Caco-2 (cell line): ENCODE data around the gene SLC31A2. TPM values are rescaled to one million over a fixed set of nuclear protein-coding genes. Genes with fewer than 3 reads are reported as not detected.

Experiments used
- BruUV-seq: library from RNA; stranded (reverse); fragments of 400-500 nt; replicated peaks from 2 replicates; lab custom pipeline; 2021; lab: Mats Ljungman, UMichigan
- CTCF ChIA-PET: fragments of 300-600 bp; sonication (Branson Sonifier 250); formaldehyde crosslinking; loops from one replicate; lab custom pipeline; 2022; ENCODE audit warnings: antibody characterized with exemption; lab: Charles Lee
- POLR2A ChIA-PET: fragments of 300-600 bp; sonication (Branson Sonifier 250); formaldehyde crosslinking; loops from one replicate; lab custom pipeline; 2022; ENCODE audit warnings: antibody characterized with exemption; lab: Charles Lee
- DNase-seq, 2 experiments: peaks; one replicate each; pipeline versions ENCODE4 v3.0.0 to v3.0.0-alpha.2; 2020 to 2022
- H3K27me3 ChIP-seq: replicated peaks from 2 replicates; pipeline ENCODE4 v1.6.0; 2011; ENCODE audit warnings: low read length; ENCODE audit not compliant: control insufficient read depth, insufficient read depth
- H3K36me3 ChIP-seq: 2 replicates; pipeline ENCODE4 v1.5.1; 2011; ENCODE audit warnings: low read length; ENCODE audit not compliant: control insufficient read depth, insufficient read depth
- H3K4me1 ChIP-seq: fragments of 250-450 bp; sonication (Bioruptor Pico); 2 replicates; pipeline ENCODE4 v1.5.1; 2020; ENCODE audit warnings: mild to moderate bottlenecking
- H3K4me3 ChIP-seq: 2 replicates; pipeline ENCODE4 v1.5.1; 2011; ENCODE audit warnings: low read depth, mild to moderate bottlenecking, control low read depth, low read length
- H3K9me3 ChIP-seq: fragments of 250-450 bp; sonication (Bioruptor Pico); 2 replicates; pipeline ENCODE4 v1.5.1; 2020; ENCODE audit warnings: mild to moderate bottlenecking, moderate library complexity
- H3K27ac Mint-ChIP-seq: one replicate; pipeline ENCODE4 v1.8.0; 2022; ENCODE audit warnings: mixed read lengths; ENCODE audit not compliant: unreplicated experiment
- H3K27me3 Mint-ChIP-seq: one replicate; pipeline ENCODE4 v1.8.0; 2022; ENCODE audit warnings: mixed read lengths; ENCODE audit not compliant: insufficient read depth, unreplicated experiment
- H3K36me3 Mint-ChIP-seq: one replicate; pipeline ENCODE4 v1.8.0; 2022; ENCODE audit warnings: mild to moderate bottlenecking, mixed read lengths; ENCODE audit not compliant: insufficient read depth, unreplicated experiment
- H3K4me1 Mint-ChIP-seq: one replicate; pipeline ENCODE4 v1.8.0; 2022; ENCODE audit warnings: low read depth, mixed read lengths; ENCODE audit not compliant: unreplicated experiment
- H3K4me3 Mint-ChIP-seq: one replicate; pipeline ENCODE4 v1.8.0; 2022; ENCODE audit warnings: mild to moderate bottlenecking, moderate library complexity, mixed read lengths; ENCODE audit not compliant: unreplicated experiment
- H3K9me3 Mint-ChIP-seq: one replicate; pipeline ENCODE4 v1.8.0; 2022; ENCODE audit warnings: mixed read lengths; ENCODE audit not compliant: unreplicated experiment
- intact Hi-C: fragments of 100-400 bp; cut with micrococcal nuclease; formaldehyde crosslinking; loops from one replicate; pipeline ENCODE4 v1.10.0; 2022; ENCODE audit not compliant: unreplicated experiment
- total RNA-seq: library from RNA; stranded (reverse); gene quantifications from 2 replicates; pipeline ENCODE4 v1.2.3, GENCODE V29; 2022
- TF ChIP-seq, protein P1 (sequence below), 2 experiments: fragments of 200-600 bp in 1 of 2; IDR thresholded peaks; 1 replicate in 1 of 2; 2 replicates in 1 of 2; pipeline versions ENCODE4 v1.5.1 to v1.8.0; 2011 to 2022; ENCODE audit warnings: antibody characterized with exemption in 1 of 2, control low read depth in 1 of 2, inconsistent platforms in 1 of 2, low read depth in 1 of 2, low read length in 1 of 2, mild to moderate bottlenecking in 1 of 2, moderate library complexity in 1 of 2; ENCODE audit not compliant: insufficient read depth in 1 of 2, severe bottlenecking in 1 of 2, unreplicated experiment in 1 of 2

Gene SLC31A2
- total RNA-seq, 1 experiment from 2014 or later = 5.1 TPM

DNA sequence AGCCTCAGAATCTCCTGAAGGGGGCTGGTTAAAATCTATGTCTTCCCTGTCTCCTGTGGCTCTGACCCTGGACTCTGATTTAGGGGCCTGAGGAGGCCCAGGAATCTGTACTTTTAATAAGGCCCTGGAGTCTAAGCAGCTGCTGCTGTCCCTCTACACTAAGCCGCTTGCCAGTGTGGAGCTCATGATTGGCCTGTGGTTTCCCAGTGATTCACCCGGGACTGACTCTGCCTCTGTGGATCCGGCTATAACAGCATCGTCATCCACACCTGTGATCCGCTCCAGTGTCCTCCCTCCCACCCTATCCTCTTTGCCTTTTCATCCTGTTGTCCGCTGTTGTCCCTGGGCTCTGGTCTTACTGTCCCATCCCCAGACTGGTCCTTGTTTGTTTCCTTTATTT lies 3.7 kb downstream of the SLC31A2 start:
- Histone ChIP-seq H3K4me1 (peaks cover 11% of the 10 kb centered on the region), H3K36me3 (no peaks in the 10 kb centered on the region), H3K9me3 (no peaks in the 10 kb centered on the region), H3K4me3 (no peak overlapping the region), H3K27me3 (no peaks in the 10 kb centered on the region)
- TF ChIP-seq, protein P1, sequence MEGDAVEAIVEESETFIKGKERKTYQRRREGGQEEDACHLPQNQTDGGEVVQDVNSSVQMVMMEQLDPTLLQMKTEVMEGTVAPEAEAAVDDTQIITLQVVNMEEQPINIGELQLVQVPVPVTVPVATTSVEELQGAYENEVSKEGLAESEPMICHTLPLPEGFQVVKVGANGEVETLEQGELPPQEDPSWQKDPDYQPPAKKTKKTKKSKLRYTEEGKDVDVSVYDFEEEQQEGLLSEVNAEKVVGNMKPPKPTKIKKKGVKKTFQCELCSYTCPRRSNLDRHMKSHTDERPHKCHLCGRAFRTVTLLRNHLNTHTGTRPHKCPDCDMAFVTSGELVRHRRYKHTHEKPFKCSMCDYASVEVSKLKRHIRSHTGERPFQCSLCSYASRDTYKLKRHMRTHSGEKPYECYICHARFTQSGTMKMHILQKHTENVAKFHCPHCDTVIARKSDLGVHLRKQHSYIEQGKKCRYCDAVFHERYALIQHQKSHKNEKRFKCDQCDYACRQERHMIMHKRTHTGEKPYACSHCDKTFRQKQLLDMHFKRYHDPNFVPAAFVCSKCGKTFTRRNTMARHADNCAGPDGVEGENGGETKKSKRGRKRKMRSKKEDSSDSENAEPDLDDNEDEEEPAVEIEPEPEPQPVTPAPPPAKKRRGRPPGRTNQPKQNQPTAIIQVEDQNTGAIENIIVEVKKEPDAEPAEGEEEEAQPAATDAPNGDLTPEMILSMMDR (IDR thresholded peaks at IDR 0.05; ENCODE audit: insufficient read depth in 1 of 2, low read depth in 1 of 2, low read length in 1 of 2, severe bottlenecking in 1 of 2, unreplicated experiment in 1 of 2) = no peak
- Mint-ChIP-seq H3K36me3 (peaks cover 7% of the 10 kb centered on the region), H3K27me3 (no peaks in the 10 kb centered on the region), H3K4me1 (peaks cover 21% of the 10 kb centered on the region), H3K27ac (no peak overlapping the region), H3K4me3 (no peak overlapping the region), H3K9me3 (no peaks in the 10 kb centered on the region)
- POLR2A ChIA-PET = no interaction called here
- no peak for DNase-seq
- CTCF ChIA-PET = no interaction called here
- intact Hi-C loops = loop anchor here (5.0 kb wide), 1 partner anchor 123 kb away; the partner anchor contains the start of genes CDC26 and PRPF4
- BruUV-seq = no TSS peak

DNA sequence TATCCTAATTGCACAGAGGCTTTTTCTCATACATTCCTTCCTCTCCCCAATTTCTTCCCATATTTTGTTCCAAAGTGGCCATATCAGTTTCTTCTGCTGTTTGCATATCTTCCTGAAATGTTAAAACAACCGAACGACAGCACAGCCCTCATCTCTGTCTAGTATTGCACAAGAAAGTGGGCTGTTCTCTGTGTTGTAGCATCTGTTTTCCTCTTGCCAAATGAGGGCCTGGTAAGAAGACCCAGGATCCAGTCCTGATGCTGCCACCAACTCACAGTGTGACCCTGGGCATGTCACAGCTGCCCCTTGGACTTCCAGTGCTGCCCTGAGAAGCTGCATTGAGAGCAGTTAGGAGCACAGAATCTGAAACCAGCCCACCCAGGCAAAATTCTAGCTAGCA lies 4.1 kb downstream of the SLC31A2 start:
- ChIA-PET CTCF (no interaction called here), POLR2A (no interaction called here)

DNA sequence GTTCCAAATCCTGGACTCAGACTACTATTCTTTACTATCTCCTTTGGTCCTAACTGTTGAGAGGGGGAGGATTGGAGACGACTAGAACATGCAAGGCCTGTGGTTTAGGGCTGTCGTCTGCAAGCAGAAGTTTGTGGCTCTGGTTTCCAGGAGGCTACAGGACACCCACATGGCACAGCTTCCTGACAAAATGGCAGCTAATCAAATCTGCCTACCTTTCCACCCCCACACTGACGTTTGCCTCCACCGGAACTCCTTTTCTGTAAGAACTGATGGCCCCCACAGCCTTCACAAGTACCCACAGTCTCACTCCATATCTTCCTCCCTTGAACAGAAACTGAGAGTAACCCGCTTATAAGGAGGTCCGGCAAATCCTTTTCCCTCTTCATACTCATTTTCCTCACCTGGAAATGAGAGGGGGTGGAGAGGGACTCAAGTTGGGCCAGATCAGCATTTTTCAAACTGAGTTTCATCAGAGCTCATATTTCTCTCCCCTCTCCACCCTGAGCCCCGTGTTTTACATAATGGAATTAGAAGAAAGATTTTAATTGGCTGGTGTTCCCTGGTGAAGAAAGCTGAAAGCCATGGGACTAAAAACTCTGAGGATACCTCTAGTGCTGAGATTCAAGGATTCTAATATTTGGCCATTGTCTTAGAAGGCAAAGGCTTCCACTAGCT lies 5.2 kb downstream of the SLC31A2 start:
- Mint-ChIP-seq H3K27me3 (no peaks in the 10 kb centered on the region), H3K9me3 (no peaks in the 10 kb centered on the region), H3K4me1 (peaks cover 21% of the 10 kb centered on the region), H3K27ac (no peak overlapping the region), H3K36me3 (peaks cover 13% of the 10 kb centered on the region), H3K4me3 (no peak overlapping the region)
- CTCF ChIA-PET = no interaction called here
- Histone ChIP-seq H3K9me3 (no peaks in the 10 kb centered on the region), H3K36me3 (no peaks in the 10 kb centered on the region), H3K4me1 (peaks cover 11% of the 10 kb centered on the region), H3K27me3 (no peaks in the 10 kb centered on the region), H3K4me3 (no peak overlapping the region)
- intact Hi-C loops = no loop called here
- POLR2A ChIA-PET = no interaction called here
- no peak for DNase-seq
- BruUV-seq = no TSS peak
- TF ChIP-seq, protein P1 (IDR thresholded peaks at IDR 0.05; ENCODE audit: insufficient read depth in 1 of 2, low read depth in 1 of 2, low read length in 1 of 2, severe bottlenecking in 1 of 2, unreplicated experiment in 1 of 2) = no peak

More for the DNA sequence above, 4.1 kb downstream of the SLC31A2 start:
- H3K4me3 ChIP-seq = no peak overlapping the region
- DNase-seq = no peak
- H3K36me3 ChIP-seq = no peaks in the 10 kb centered on the region
- no TSS peak for BruUV-seq
- no peak overlapping the region for H3K4me3 Mint-ChIP-seq
- peaks cover 7% of the 10 kb centered on the region for H3K36me3 Mint-ChIP-seq
- H3K4me1 ChIP-seq = peaks cover 11% of the 10 kb centered on the region
- no peaks in the 10 kb centered on the region for H3K27me3 ChIP-seq
- TF ChIP-seq, protein P1 (IDR thresholded peaks at IDR 0.05; ENCODE audit: insufficient read depth in 1 of 2, low read depth in 1 of 2, low read length in 1 of 2, severe bottlenecking in 1 of 2, unreplicated experiment in 1 of 2) = no peak
- H3K27ac Mint-ChIP-seq = no peak overlapping the region
- H3K27me3 Mint-ChIP-seq = no peaks in the 10 kb centered on the region
- no peaks in the 10 kb centered on the region for H3K9me3 ChIP-seq
- peaks cover 21% of the 10 kb centered on the region for H3K4me1 Mint-ChIP-seq
- intact Hi-C loops = loop anchor here (5.0 kb wide), 1 partner anchor 122 kb away; the partner anchor contains the start of genes CDC26 and PRPF4
- H3K9me3 Mint-ChIP-seq = no peaks in the 10 kb centered on the region
